C4-2B (cell line): Measurements from ENCODE around the gene ME3.

Source experiments
- CTCF ChIP-seq: fragments of 450-650 bp; conservative IDR thresholded peaks from 2 replicates; pipeline ENCODE4 v1.5.1; 2017; ENCODE audit warnings: mild to moderate bottlenecking
- ZFX ChIP-seq: fragments of 450-650 bp; IDR thresholded peaks from 2 replicates; pipeline ENCODE4 v1.6.1; 2017

GRCh38 chr11:86704710-86705109, 32.3 kb upstream of the ME3 start:
- no peak for TF ChIP-seq CTCF
- TF ChIP-seq ZFX, result no peak
